ENCODE data around the gene NHS. TPM values are rescaled to one million over a fixed set of nuclear protein-coding genes. Genes with fewer than 3 reads are reported as not detected.

Gene NHS
- total and polyA plus RNA-seq, 9 donors = 1.2 to 3.0 (median 1.8) TPM

- WGBS (ENCODE audit: insufficient coverage) = 50% methylated on average over 1 of the region's 4 CpGs
- Histone ChIP-seq H3K27me3 (ENCODE audit: control insufficient read depth, insufficient read depth, low read length) (peaks cover 36% of the 10 kb centered on the region), H3K4me1 (ENCODE audit: control insufficient read depth, insufficient read depth, low read length) (peaks cover 6% of the 10 kb centered on the region), H3K4me3 (ENCODE audit: low read length) (no peak overlapping the region), H3K36me3 (ENCODE audit: control insufficient read depth, insufficient read depth, low read length) (no peaks in the 10 kb centered on the region), H3K27ac (ENCODE audit: low read length) (no peak overlapping the region), H3K9me3 (replicated peaks; ENCODE audit: control insufficient read depth, low read depth, low read length) (peaks cover 3% of the 10 kb centered on the region)
- DNase-seq = no peak
Observed at GRCh38 chrX:17621566-17622270, 246.7 kb downstream of the NHS start.

- Histone ChIP-seq H3K9me3 (replicated peaks; ENCODE audit: control insufficient read depth, low read depth, low read length) (peaks cover 3% of the 10 kb centered on the region), H3K27me3 (ENCODE audit: control insufficient read depth, insufficient read depth, low read length) (peaks cover 34% of the 10 kb centered on the region), H3K36me3 (ENCODE audit: control insufficient read depth, insufficient read depth, low read length) (no peaks in the 10 kb centered on the region), H3K4me1 (ENCODE audit: control insufficient read depth, insufficient read depth, low read length) (peaks cover 3% of the 10 kb centered on the region), H3K27ac (ENCODE audit: low read length) (no peak overlapping the region), H3K4me3 (ENCODE audit: low read length) (no peak overlapping the region)
- no peak for DNase-seq
- WGBS (ENCODE audit: insufficient coverage) = 77% methylated on average over 2 of the region's 3 CpGs
Observed at GRCh38 chrX:17622331-17622730, 247.3 kb downstream of the NHS start.

- Histone ChIP-seq H3K27ac (ENCODE audit: low read length) (no peak overlapping the region), H3K9me3 (replicated peaks; ENCODE audit: control insufficient read depth, low read depth, low read length) (peaks cover 3% of the 10 kb centered on the region), H3K4me3 (ENCODE audit: low read length) (no peak overlapping the region), H3K36me3 (ENCODE audit: control insufficient read depth, insufficient read depth, low read length) (no peaks in the 10 kb centered on the region), H3K4me1 (ENCODE audit: control insufficient read depth, insufficient read depth, low read length) (no peaks in the 10 kb centered on the region), H3K27me3 (ENCODE audit: control insufficient read depth, insufficient read depth, low read length) (peaks cover 38% of the 10 kb centered on the region)
- WGBS (ENCODE audit: insufficient coverage) = 84% methylated on average over 2 of the region's 3 CpGs
- no peak for DNase-seq
Observed at GRCh38 chrX:17623750-17624149, 248.8 kb downstream of the NHS start.

GRCh38 chrX:17627026-17627425, 252.0 kb downstream of the NHS start:
- no peak overlapping the region for H3K4me3 ChIP-seq (ENCODE audit: low read length)
- peaks cover 33% of the 10 kb centered on the region for H3K27me3 ChIP-seq (ENCODE audit: control insufficient read depth, insufficient read depth, low read length)
- no peaks in the 10 kb centered on the region for H3K9me3 ChIP-seq (replicated peaks; ENCODE audit: control insufficient read depth, low read depth, low read length)
- no peaks in the 10 kb centered on the region for H3K4me1 ChIP-seq (ENCODE audit: control insufficient read depth, insufficient read depth, low read length)
- H3K27ac ChIP-seq (ENCODE audit: low read length) = no peak overlapping the region
- 50% methylated on average over 1 of the region's 1 CpG for WGBS (ENCODE audit: insufficient coverage)
- DNase-seq = peak; percentile 27
- no peaks in the 10 kb centered on the region for H3K36me3 ChIP-seq (ENCODE audit: control insufficient read depth, insufficient read depth, low read length)

- H3K27ac ChIP-seq (ENCODE audit: low read length) = no peak overlapping the region
- no peaks in the 10 kb centered on the region for H3K9me3 ChIP-seq (replicated peaks; ENCODE audit: control insufficient read depth, low read depth, low read length)
- no peaks in the 10 kb centered on the region for H3K36me3 ChIP-seq (ENCODE audit: control insufficient read depth, insufficient read depth, low read length)
- H3K4me1 ChIP-seq (ENCODE audit: control insufficient read depth, insufficient read depth, low read length) = no peaks in the 10 kb centered on the region
- H3K4me3 ChIP-seq (ENCODE audit: low read length) = no peak overlapping the region
- peaks cover 31% of the 10 kb centered on the region for H3K27me3 ChIP-seq (ENCODE audit: control insufficient read depth, insufficient read depth, low read length)
- no peak for DNase-seq
Observed at GRCh38 chrX:17628976-17629375, 254.0 kb downstream of the NHS start.

- Histone ChIP-seq H3K27ac (ENCODE audit: low read length) (no peak overlapping the region), H3K9me3 (replicated peaks; ENCODE audit: control insufficient read depth, low read depth, low read length) (no peaks in the 10 kb centered on the region), H3K4me3 (ENCODE audit: low read length) (no peak overlapping the region), H3K4me1 (ENCODE audit: control insufficient read depth, insufficient read depth, low read length) (no peaks in the 10 kb centered on the region), H3K36me3 (ENCODE audit: control insufficient read depth, insufficient read depth, low read length) (no peaks in the 10 kb centered on the region), H3K27me3 (ENCODE audit: control insufficient read depth, insufficient read depth, low read length) (peaks cover 35% of the 10 kb centered on the region)
- WGBS (ENCODE audit: insufficient coverage) = no CpG with 5 or more reads among the region's 1 CpG
- no peak for DNase-seq
Observed at GRCh38 chrX:17629519-17629918, 254.5 kb downstream of the NHS start.

- Histone ChIP-seq H3K4me3 (ENCODE audit: low read length) (no peak overlapping the region), H3K4me1 (ENCODE audit: control insufficient read depth, insufficient read depth, low read length) (peaks cover 3% of the 10 kb centered on the region), H3K27ac (ENCODE audit: low read length) (no peak overlapping the region), H3K36me3 (ENCODE audit: control insufficient read depth, insufficient read depth, low read length) (no peaks in the 10 kb centered on the region), H3K27me3 (ENCODE audit: control insufficient read depth, insufficient read depth, low read length) (peaks cover 45% of the 10 kb centered on the region), H3K9me3 (replicated peaks; ENCODE audit: control insufficient read depth, low read depth, low read length) (no peaks in the 10 kb centered on the region)
- no peak for DNase-seq
- WGBS (ENCODE audit: insufficient coverage) = 94% methylated on average over 3 of the region's 3 CpGs
Observed at GRCh38 chrX:17631647-17632046, 256.6 kb downstream of the NHS start.

GRCh38 chrX:17632942-17633341, 257.9 kb downstream of the NHS start:
- no peak overlapping the region for H3K4me3 ChIP-seq (ENCODE audit: low read length)

GRCh38 chrX:17633546-17633945, 258.5 kb downstream of the NHS start:
- no peaks in the 10 kb centered on the region for H3K36me3 ChIP-seq (ENCODE audit: control insufficient read depth, insufficient read depth, low read length)
- WGBS (ENCODE audit: insufficient coverage) = no CpG with 5 or more reads among the region's 2 CpGs
- peaks cover 3% of the 10 kb centered on the region for H3K4me1 ChIP-seq (ENCODE audit: control insufficient read depth, insufficient read depth, low read length)
- H3K27me3 ChIP-seq (ENCODE audit: control insufficient read depth, insufficient read depth, low read length) = peaks cover 38% of the 10 kb centered on the region
- no peak for DNase-seq
- no peak overlapping the region for H3K4me3 ChIP-seq (ENCODE audit: low read length)
- H3K9me3 ChIP-seq (replicated peaks; ENCODE audit: control insufficient read depth, low read depth, low read length) = no peaks in the 10 kb centered on the region
- H3K27ac ChIP-seq (ENCODE audit: low read length) = no peak overlapping the region

More at GRCh38 chrX:17632942-17633341, 257.9 kb downstream of the NHS start:
- H3K9me3 ChIP-seq (replicated peaks; ENCODE audit: control insufficient read depth, low read depth, low read length) = no peaks in the 10 kb centered on the region
- H3K27ac ChIP-seq (ENCODE audit: low read length) = no peak overlapping the region
- WGBS (ENCODE audit: insufficient coverage) = no CpG with 5 or more reads among the region's 3 CpGs
- DNase-seq = no peak
- H3K36me3 ChIP-seq (ENCODE audit: control insufficient read depth, insufficient read depth, low read length) = no peaks in the 10 kb centered on the region
- peaks cover 42% of the 10 kb centered on the region for H3K27me3 ChIP-seq (ENCODE audit: control insufficient read depth, insufficient read depth, low read length)
- peaks cover 3% of the 10 kb centered on the region for H3K4me1 ChIP-seq (ENCODE audit: control insufficient read depth, insufficient read depth, low read length)

GRCh38 chrX:17634542-17635207, 259.7 kb downstream of the NHS start:
- H3K9me3 ChIP-seq (replicated peaks; ENCODE audit: control insufficient read depth, low read depth, low read length) = no peaks in the 10 kb centered on the region
- peaks cover 3% of the 10 kb centered on the region for H3K4me1 ChIP-seq (ENCODE audit: control insufficient read depth, insufficient read depth, low read length)
- 62% methylated on average over 2 of the region's 9 CpGs for WGBS (ENCODE audit: insufficient coverage)
- H3K27ac ChIP-seq (ENCODE audit: low read length) = no peak overlapping the region
- DNase-seq = no peak
- H3K27me3 ChIP-seq (ENCODE audit: control insufficient read depth, insufficient read depth, low read length) = peaks cover 40% of the 10 kb centered on the region
- H3K36me3 ChIP-seq (ENCODE audit: control insufficient read depth, insufficient read depth, low read length) = no peaks in the 10 kb centered on the region
- no peak overlapping the region for H3K4me3 ChIP-seq (ENCODE audit: low read length)

Measured in muscle of leg (tissue), 11 donors.